ACC112 (cell line): ENCODE measurements around the gene DCDC2.

Experiments
- H2AFZ ChIP-seq: fragments of 200-600 bp; sonication (generic); one replicate; pipeline ENCODE4 v1.6.0; 2017; ENCODE audit warnings: antibody characterized with exemption, low read length; ENCODE audit not compliant: unreplicated experiment
- H3K27ac ChIP-seq: fragments of 200-600 bp; sonication (generic); 2 replicates; pipeline ENCODE4 v1.5.1; 2014; ENCODE audit warnings: low read depth, mild to moderate bottlenecking, antibody characterized with exemption, low read length, moderate library complexity
- H3K27me3 ChIP-seq: fragments of 200-600 bp; sonication (generic); 2 replicates; pipeline ENCODE4 v1.6.1; 2014; ENCODE audit warnings: mild to moderate bottlenecking, antibody characterized with exemption, low read length, moderate library complexity, mixed read lengths; ENCODE audit not compliant: insufficient read depth
- H3K36me3 ChIP-seq: fragments of 200-600 bp; sonication (generic); 2 replicates; pipeline ENCODE4 v1.6.1; 2016; ENCODE audit warnings: mild to moderate bottlenecking, antibody characterized with exemption, low read length, moderate library complexity, mixed read lengths; ENCODE audit not compliant: insufficient read depth
- H3K4me1 ChIP-seq: fragments of 200-600 bp; sonication (generic); one replicate; pipeline ENCODE4 v1.6.1; 2016; ENCODE audit warnings: low read length, mixed read lengths; ENCODE audit not compliant: insufficient read depth, unreplicated experiment, control insufficient read depth
- H3K4me3 ChIP-seq: fragments of 200-600 bp; sonication (generic); 2 replicates; pipeline ENCODE4 v1.5.1; 2014; ENCODE audit warnings: mild to moderate bottlenecking, low read depth, low read length
- H3K79me2 ChIP-seq: fragments of 200-600 bp; sonication (generic); one replicate; pipeline ENCODE4 v1.6.0; 2016; ENCODE audit warnings: low read length; ENCODE audit not compliant: control insufficient read depth, unreplicated experiment, insufficient read depth

DCDC2 gene

DNA sequence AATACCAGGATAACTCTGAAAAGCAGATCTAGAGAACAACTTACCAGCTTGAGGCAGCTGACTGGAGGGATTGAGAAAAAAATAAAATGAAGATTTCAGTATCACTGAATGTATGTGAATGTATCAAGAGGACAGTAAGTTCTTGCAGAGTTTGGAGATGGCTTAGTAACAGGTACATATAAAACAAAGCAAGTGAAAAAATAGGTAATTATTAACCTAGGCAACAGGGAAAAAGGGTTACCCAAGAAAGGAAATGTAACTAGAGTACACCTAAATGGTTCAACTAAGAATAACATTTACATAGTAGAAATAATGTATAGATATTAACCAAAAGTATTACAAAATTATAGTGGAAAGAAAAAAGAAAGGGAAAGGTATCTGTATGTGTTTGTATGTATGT, 164.5 kb downstream of the DCDC2 start:
- Histone ChIP-seq H3K27ac (no peak overlapping the region), H3K4me1 (no peaks in the 10 kb centered on the region), H3K27me3 (no peaks in the 10 kb centered on the region), H3K4me3 (no peak overlapping the region), H2AFZ (no peak overlapping the region), H3K79me2 (no peaks in the 10 kb centered on the region), H3K36me3 (no peaks in the 10 kb centered on the region)

DNA sequence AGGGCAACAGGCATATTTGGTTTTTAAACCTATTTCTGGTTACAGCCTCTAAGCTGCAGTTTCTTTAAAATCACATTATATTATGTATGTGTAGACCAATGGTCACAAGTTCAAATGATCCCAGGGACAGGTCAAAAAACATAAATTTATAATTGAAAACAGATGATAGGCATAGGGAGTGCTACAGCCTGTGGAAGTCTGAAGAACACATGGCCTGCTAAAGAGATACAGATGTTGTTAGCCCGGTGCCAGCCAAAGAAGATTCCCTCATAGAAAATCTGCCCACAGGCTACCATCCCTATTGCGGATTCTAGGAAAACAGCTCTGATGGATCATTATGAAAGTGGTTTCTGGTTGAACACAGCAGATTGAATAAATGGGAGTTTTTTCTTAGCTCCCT, 166.5 kb downstream of the DCDC2 start:
- Histone ChIP-seq H3K4me3 (no peak overlapping the region), H3K27ac (no peak overlapping the region), H3K79me2 (no peaks in the 10 kb centered on the region), H3K4me1 (no peaks in the 10 kb centered on the region), H3K36me3 (no peaks in the 10 kb centered on the region), H2AFZ (no peak overlapping the region), H3K27me3 (no peaks in the 10 kb centered on the region)

DNA sequence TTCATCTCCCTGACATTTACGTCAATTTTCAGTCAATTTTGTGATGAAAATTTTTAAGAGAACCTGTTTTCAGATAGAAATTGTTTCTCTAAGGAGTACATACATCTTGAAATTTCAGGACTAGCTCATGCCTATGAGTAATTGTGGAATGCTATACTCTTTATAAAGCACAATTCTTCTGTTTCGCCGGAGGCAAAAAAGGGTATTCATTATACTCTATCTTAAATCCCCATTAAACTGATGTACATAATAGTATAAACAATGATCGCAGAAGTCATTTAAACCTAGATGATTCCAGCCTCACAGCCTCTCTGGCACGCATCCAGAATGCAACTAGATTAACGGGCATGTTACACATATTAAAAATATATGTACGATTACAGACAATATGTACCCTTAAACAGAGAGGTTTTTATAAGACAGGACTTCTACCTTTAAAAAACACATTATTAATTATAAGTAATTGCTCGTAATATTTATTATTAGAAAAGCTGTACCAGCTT, 169.2 kb downstream of the DCDC2 start:
- H3K27me3 ChIP-seq, result no peaks in the 10 kb centered on the region
- H3K4me1 ChIP-seq, result no peaks in the 10 kb centered on the region
- H3K79me2 ChIP-seq, result no peaks in the 10 kb centered on the region
- no peak overlapping the region for H3K4me3 ChIP-seq
- no peak overlapping the region for H3K27ac ChIP-seq
- no peak overlapping the region for H2AFZ ChIP-seq
- H3K36me3 ChIP-seq, result no peaks in the 10 kb centered on the region

DNA sequence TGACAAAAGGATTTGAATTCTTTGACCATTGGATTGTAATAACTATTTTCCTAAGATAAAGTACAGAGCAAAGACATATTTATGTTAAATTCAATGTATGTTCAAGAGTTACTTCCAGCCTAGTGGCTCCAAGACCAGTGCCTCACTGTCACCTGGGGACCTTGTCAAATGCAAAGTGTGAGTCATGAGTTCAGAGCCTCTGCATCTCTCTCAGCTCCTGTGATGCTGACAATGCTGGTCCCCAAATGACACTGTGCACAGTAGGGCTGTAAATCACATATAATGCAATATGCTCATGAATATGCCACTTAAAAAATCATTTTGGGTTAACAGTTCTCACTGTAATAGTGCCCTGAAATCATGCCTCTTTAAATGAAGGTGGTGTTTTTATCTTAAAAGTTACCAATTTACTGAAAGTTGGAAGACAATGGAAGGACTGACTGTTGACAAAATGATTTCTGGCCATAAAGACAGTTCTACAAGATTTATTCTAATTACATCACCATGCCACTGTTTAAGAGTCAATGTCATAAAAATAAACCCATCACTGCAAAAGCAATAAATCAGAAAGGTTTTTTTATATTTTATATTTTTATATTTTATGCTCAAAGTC, 169.8 kb downstream of the DCDC2 start:
- Histone ChIP-seq H3K27me3 (no peaks in the 10 kb centered on the region), H3K36me3 (no peaks in the 10 kb centered on the region), H3K79me2 (no peaks in the 10 kb centered on the region), H3K4me3 (no peak overlapping the region), H3K4me1 (no peaks in the 10 kb centered on the region), H2AFZ (no peak overlapping the region), H3K27ac (no peak overlapping the region)

DNA sequence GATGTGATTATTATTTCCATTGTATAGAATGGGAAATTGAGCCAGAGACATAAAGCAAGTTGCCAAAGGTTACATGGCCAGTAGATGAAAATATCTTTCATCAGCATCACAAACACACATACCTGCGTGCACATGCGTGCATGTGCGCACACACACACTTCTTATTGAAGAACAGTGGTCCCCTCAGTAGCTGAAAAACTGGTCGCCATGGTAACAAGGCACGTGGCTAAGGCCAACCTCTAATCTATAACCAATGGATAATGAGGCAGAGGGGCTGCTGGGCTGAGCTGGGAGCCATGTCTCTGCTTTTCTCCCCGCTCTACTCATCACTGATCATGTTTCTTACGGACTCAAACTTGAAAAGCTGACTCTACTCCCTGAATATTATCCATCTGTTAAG, 171.5 kb downstream of the DCDC2 start:
- Histone ChIP-seq H3K4me1 (no peaks in the 10 kb centered on the region), H3K79me2 (no peaks in the 10 kb centered on the region), H3K4me3 (no peak overlapping the region), H3K27me3 (no peaks in the 10 kb centered on the region), H2AFZ (no peak overlapping the region), H3K27ac (no peak overlapping the region), H3K36me3 (no peaks in the 10 kb centered on the region)

DNA sequence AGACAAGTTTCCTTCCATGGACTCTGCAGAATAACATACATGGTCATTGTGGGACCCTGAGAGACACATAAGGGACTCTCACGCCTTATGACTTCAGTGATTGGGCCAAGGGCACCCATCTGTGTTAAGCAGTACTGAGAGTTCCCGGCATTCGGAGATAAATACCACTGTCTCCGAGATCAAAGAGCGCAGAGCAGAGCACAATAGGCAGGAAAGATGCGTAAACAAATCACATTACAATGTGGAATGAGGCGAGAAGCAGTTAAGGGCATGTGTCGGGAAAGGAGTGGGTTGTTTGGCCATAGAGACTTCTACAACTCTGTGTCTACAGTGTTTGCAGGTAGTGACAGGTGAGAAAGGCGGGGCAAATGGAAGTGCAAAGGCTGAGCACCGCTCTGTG, 174.3 kb downstream of the DCDC2 start:
- Histone ChIP-seq H3K4me1 (no peaks in the 10 kb centered on the region), H2AFZ (no peak overlapping the region), H3K27me3 (no peaks in the 10 kb centered on the region), H3K4me3 (no peak overlapping the region), H3K79me2 (no peaks in the 10 kb centered on the region), H3K36me3 (no peaks in the 10 kb centered on the region), H3K27ac (no peak overlapping the region)

DNA sequence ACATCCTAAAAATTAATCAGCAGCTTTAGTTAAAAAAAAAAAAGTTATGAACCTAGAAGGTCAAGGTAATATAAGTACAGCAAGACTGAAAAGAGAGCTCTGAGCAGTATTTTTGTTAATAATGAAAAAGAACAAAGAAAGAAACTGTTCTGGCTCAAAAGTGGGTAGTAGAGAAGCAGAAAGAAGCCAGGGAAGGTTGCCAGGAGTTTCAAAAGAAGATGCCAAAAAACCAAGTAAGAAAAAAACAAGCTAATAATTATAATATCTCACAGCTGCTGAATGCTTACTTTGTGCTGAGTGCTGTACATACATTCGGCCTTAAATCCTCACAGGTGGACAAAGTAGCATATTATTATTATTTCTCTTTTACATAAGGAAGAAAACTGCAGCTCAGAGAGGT, 200.0 kb downstream of the DCDC2 start:
- Histone ChIP-seq H3K4me1 (no peaks in the 10 kb centered on the region), H3K4me3 (no peak overlapping the region), H3K27me3 (no peaks in the 10 kb centered on the region), H3K79me2 (no peaks in the 10 kb centered on the region), H3K27ac (no peak overlapping the region), H2AFZ (no peak overlapping the region), H3K36me3 (no peaks in the 10 kb centered on the region)

DNA sequence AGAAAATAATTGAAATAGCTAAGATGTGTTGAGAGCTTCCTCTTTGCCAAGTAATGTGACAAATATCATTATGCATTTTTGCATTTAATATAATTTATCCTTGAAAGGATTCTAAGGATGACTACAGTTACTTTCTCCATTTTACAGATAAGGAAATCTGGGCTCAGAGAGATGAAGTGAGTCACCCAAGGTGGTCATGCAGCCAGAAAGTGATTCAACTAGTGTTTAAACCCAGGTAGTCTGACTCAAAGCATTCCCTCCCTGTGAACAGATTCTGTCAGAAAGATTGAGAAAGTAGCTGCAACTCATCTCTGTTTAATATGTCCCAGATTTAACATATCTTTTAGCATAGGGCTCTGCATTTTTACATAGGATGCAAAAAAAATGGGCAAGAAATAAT, 203.7 kb downstream of the DCDC2 start:
- no peaks in the 10 kb centered on the region for H3K4me1 ChIP-seq
- no peak overlapping the region for H2AFZ ChIP-seq
- no peaks in the 10 kb centered on the region for H3K27me3 ChIP-seq
- no peak overlapping the region for H3K27ac ChIP-seq
- no peak overlapping the region for H3K4me3 ChIP-seq
- no peaks in the 10 kb centered on the region for H3K36me3 ChIP-seq
- no peaks in the 10 kb centered on the region for H3K79me2 ChIP-seq

DNA sequence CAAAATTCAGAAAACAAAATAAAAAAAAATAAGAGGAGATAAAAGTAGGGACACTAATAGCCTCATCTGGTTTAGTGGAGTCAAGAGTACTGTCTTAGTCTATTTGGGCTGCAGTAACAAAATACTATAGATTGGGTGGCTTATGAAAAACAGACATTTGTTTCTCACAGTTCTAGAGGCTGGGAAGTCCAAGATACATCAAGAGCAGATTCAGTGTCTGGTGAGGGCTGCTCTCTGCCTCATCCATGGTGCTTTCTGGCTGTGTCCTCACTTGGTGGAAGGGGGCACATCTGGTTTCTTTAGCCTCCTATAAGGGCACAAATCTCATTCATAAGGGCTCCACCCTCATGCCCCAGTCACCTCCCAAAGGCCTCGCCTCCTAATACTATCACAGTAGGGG, 205.8 kb downstream of the DCDC2 start:
- H3K4me3 ChIP-seq, result no peak overlapping the region
- H2AFZ ChIP-seq, result no peak overlapping the region
- no peak overlapping the region for H3K27ac ChIP-seq
- H3K36me3 ChIP-seq, result no peaks in the 10 kb centered on the region
- H3K4me1 ChIP-seq, result no peaks in the 10 kb centered on the region
- H3K27me3 ChIP-seq, result no peaks in the 10 kb centered on the region
- no peaks in the 10 kb centered on the region for H3K79me2 ChIP-seq

DNA sequence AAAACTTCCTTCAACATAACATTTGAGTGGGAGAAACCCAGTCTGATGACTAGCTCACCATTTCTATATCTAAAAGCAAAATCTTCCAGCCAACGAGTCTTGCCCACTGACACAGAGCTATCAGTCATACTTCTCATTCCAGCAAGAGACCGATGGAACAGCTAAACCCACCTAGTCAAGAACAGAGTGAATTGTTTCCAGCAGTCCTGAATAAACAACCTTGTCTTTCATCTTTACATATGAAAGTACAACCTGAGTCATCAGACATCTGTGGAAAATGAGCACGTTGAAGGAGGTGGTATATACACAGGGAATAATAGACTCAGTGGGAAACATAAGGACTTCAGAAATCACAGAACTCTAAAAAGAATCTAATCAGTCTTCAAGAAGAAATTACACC, 208.0 kb downstream of the DCDC2 start:
- Histone ChIP-seq H3K27ac (no peak overlapping the region), H3K79me2 (no peaks in the 10 kb centered on the region), H2AFZ (no peak overlapping the region), H3K4me3 (no peak overlapping the region), H3K4me1 (no peaks in the 10 kb centered on the region), H3K36me3 (no peaks in the 10 kb centered on the region), H3K27me3 (no peaks in the 10 kb centered on the region)

DNA sequence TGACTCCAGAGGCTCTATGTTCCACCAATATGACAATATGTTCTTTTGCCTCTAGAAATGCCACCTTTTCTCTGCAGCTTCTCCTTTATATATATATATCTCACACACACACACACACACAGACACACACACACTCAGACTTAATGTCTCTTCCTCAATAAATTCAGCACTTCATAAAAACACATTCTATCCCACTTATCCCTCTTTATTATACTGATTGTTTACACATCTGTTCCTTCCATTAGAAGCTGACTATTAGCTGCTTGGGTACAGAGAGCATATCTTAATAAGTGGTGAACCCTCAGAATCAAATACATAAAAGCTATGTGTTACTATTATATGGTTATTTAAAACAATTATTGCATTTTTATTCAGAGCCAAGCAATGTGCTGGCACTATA, 208.6 kb downstream of the DCDC2 start:
- Histone ChIP-seq H3K27me3 (no peaks in the 10 kb centered on the region), H3K79me2 (no peaks in the 10 kb centered on the region), H3K4me3 (no peak overlapping the region), H2AFZ (no peak overlapping the region), H3K27ac (no peak overlapping the region), H3K4me1 (no peaks in the 10 kb centered on the region), H3K36me3 (no peaks in the 10 kb centered on the region)
